Measurements from ENCODE around the gene RBM42. TPM values are rescaled to one million over a fixed set of nuclear protein-coding genes. Genes with fewer than 3 reads are reported as not detected.
"Not testable (repeated sequence)": the region's sequence is repeated elsewhere in the genome, so short reads cannot be mapped to it uniquely, and the experiment has no call there.

The RBM42 gene
- total RNA-seq, 1 experiment from 2014 or later, result 87.7 TPM

DNA sequence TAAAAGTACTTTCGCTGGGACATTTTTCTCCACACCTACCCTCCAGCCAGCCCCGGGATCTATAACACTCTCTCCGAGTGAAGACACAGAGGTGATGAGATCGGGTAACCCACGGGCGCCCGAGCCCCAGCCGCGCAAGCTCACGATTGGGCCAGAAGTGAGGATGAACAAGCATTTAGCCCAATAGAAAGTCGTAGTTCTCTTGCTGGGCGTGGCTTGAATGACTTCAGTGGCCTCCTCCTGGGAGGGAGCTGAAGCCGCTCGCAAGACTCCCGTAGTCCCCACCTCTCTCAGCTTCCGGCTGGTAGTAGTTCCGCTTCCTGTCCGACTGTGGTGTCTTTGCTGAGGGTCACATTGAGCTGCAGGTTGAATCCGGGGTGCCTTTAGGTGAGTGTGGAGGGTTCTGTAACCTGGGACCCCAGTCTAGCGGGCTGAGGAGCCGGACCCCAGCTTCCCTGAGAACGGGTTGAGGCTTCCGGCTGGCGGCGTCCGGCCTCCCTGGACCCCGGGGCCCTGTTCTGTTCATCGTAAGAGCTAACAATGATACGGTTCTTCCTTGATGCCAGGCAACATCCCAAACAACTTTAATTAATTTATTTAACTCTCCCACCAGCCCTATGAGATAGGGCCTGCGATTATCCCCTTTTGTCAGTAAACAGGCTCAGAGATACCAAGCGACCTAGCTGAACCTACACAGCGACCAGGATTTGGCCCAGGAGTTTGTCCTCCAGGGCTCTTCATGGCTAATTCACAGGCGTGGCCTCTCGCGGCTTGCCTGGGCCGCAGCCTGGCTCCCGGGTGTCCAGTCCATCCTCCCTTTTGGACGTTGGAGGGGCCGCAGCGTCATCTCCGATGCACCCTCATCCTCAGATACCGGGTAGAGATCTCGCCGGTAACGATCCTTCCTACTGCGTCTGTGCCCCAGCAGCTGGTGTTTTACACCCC, 19.5 kb downstream of the RBM42 start, which contains the start of gene COX6B1:
TSS of gene COX6B1 (plus strand) at position 307 of the 945 bp plus-strand sequence. CDS start 2,921 bp downstream, outside the sequence.
- Mint-ChIP-seq H3K36me3 (ENCODE audit: insufficient read depth, unreplicated experiment) (peaks cover 26% of the 10 kb centered on the region), H3K27me3 (ENCODE audit: insufficient read depth, unreplicated experiment) (no peaks in the 10 kb centered on the region), H3K4me3 (ENCODE audit: unreplicated experiment) (peak within 1 kb of the TSS; percentile 99), H3K27ac (ENCODE audit: low read depth, unreplicated experiment) (peak within 1 kb of the TSS; percentile 98), H3K9me3 (ENCODE audit: unreplicated experiment) (no peaks in the 10 kb centered on the region), H3K4me1 (ENCODE audit: insufficient read depth, unreplicated experiment) (peaks cover 13% of the 10 kb centered on the region)
- TSS peak; percentile 79 for BruUV-seq (replicated peaks)
- intact Hi-C loops (cut with micrococcal nuclease), result no loop called here
- ChIA-PET POLR2A (interaction anchor here (0.6 to 2.1 kb wide), 23 partner anchors 9 to 1012 kb away, joined by 3 to 12 read pairs (median 4); partner anchors contain the start of genes HAUS5, KMT2B, LIN37 and PSENEN), CTCF (interaction anchor here (0.7 to 1.5 kb wide), 5 partner anchors 12 to 120 kb away, joined by 3 to 8 read pairs (median 3); no protein-coding TSS in a partner anchor)
- peak; percentile 99 for DNase-seq (ENCODE audit: unreplicated experiment)
- TF ChIP-seq, protein P1, sequence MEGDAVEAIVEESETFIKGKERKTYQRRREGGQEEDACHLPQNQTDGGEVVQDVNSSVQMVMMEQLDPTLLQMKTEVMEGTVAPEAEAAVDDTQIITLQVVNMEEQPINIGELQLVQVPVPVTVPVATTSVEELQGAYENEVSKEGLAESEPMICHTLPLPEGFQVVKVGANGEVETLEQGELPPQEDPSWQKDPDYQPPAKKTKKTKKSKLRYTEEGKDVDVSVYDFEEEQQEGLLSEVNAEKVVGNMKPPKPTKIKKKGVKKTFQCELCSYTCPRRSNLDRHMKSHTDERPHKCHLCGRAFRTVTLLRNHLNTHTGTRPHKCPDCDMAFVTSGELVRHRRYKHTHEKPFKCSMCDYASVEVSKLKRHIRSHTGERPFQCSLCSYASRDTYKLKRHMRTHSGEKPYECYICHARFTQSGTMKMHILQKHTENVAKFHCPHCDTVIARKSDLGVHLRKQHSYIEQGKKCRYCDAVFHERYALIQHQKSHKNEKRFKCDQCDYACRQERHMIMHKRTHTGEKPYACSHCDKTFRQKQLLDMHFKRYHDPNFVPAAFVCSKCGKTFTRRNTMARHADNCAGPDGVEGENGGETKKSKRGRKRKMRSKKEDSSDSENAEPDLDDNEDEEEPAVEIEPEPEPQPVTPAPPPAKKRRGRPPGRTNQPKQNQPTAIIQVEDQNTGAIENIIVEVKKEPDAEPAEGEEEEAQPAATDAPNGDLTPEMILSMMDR (IDR thresholded peaks at IDR 0.05; ENCODE audit: unreplicated experiment), result no peak

DNA sequence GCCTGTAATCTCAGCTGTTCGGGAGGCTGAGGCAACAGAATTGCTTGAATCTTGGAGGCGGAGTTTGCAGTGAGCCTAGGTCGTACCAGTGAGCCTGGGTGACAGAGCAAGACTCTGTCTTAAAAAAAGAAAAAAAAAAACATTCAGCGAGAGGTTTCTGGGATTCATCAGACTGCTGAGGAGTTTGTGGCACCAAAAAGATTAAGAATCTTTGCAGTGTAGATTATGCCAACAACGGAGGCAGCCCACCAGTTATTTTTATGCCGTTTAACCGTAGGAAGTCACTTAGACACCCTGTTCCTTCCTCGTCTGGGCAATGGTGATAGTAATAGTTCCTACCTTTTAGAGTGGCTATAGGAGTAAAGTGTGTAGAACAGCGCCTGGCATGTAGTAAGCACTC, 21.7 kb downstream of the RBM42 start:
- Mint-ChIP-seq H3K4me3 (ENCODE audit: unreplicated experiment) (no peak overlapping the region), H3K27me3 (ENCODE audit: insufficient read depth, unreplicated experiment) (no peaks in the 10 kb centered on the region)

DNA sequence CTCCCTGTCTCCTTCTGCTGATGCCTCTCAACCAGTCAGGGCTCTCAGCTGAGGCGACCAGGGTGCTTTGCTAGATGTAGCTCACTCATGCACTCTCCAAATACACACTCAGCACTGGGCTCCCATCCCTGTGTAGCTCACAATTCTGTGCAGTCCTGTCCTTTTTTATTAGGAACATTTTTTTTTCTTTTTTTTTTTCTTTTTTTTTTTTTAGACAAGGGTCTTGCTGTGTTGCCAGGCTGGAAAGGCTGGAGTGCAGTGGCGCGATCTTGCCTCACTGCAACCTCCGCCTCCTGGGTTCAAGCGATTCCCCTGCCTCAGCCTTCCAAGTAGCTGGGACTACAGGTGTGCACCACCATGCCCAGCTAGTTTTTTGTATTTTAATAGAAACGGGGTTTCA, 26.0 kb downstream of the RBM42 start:
- CTCF ChIA-PET, result interaction anchor here (0.6 to 0.7 kb wide), 2 partner anchors 12 to 76 kb away, joined by 3 read pairs; no protein-coding TSS in a partner anchor

More for the DNA sequence above, 21.7 kb downstream of the RBM42 start:
- intact Hi-C loops (cut with micrococcal nuclease), result no loop called here
- Mint-ChIP-seq H3K36me3 (ENCODE audit: insufficient read depth, unreplicated experiment) (peaks cover 49% of the 10 kb centered on the region), H3K9me3 (ENCODE audit: unreplicated experiment) (no peaks in the 10 kb centered on the region), H3K27ac (ENCODE audit: low read depth, unreplicated experiment) (no peak overlapping the region), H3K4me1 (ENCODE audit: insufficient read depth, unreplicated experiment) (no peaks in the 10 kb centered on the region)
- ChIA-PET POLR2A (interaction anchor here (1.0 kb wide), 1 partner anchor 90 kb away, joined by 4 read pairs; no protein-coding TSS in a partner anchor), CTCF (interaction anchor here (0.6 to 1.2 kb wide), 2 partner anchors 65 to 101 kb away, joined by 3 read pairs; no protein-coding TSS in a partner anchor)
- TF ChIP-seq, protein P1 (IDR thresholded peaks at IDR 0.05; ENCODE audit: unreplicated experiment), result no peak
- no peak for DNase-seq (ENCODE audit: unreplicated experiment)
- BruUV-seq (replicated peaks), result no TSS peak

DNA sequence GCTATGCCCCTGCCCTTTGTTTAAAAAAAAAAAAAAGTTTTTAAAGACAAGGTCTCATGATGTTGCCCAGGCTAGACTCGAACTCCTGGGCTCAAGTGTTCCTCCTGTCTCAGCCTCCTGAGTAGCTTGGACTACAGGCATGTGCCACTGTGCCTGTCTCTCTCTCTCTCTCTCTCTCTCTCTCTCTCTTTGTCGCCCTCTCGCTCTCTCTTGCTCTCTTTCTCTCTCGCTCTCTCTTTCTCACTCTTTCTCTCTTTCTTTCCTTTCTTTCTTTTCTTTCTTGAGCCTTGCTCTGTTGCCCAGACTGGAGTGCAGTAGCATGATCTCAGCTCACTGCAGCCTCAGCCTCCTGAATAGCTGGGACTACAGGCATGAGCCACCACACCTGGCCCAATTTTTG, 26.8 kb downstream of the RBM42 start:
- peaks cover 97% of the 10 kb centered on the region for H3K36me3 Mint-ChIP-seq (ENCODE audit: insufficient read depth, unreplicated experiment)
- no peaks in the 10 kb centered on the region for H3K9me3 Mint-ChIP-seq (ENCODE audit: unreplicated experiment)
- ChIA-PET CTCF (interaction anchor here (0.5 kb wide), 1 partner anchor 54 kb away, joined by 3 read pairs; no protein-coding TSS in a partner anchor), POLR2A (interaction anchor here (1.0 kb wide), 1 partner anchor 147 kb away, joined by 5 read pairs; no protein-coding TSS in a partner anchor)
- H3K27ac Mint-ChIP-seq (ENCODE audit: low read depth, unreplicated experiment), result no peak overlapping the region
- BruUV-seq (replicated peaks), result no TSS peak
- TF ChIP-seq, protein P1 (IDR thresholded peaks at IDR 0.05; ENCODE audit: unreplicated experiment), result no peak
- no peaks in the 10 kb centered on the region for H3K4me1 Mint-ChIP-seq (ENCODE audit: insufficient read depth, unreplicated experiment)
- no peak for DNase-seq (ENCODE audit: unreplicated experiment)
- H3K4me3 Mint-ChIP-seq (ENCODE audit: unreplicated experiment), result no peak overlapping the region
- no peaks in the 10 kb centered on the region for H3K27me3 Mint-ChIP-seq (ENCODE audit: insufficient read depth, unreplicated experiment)
- intact Hi-C loops (cut with micrococcal nuclease), result no loop called here

More for the DNA sequence above, 26.0 kb downstream of the RBM42 start:
- H3K27me3 Mint-ChIP-seq (ENCODE audit: insufficient read depth, unreplicated experiment); H3K9me3 Mint-ChIP-seq (ENCODE audit: unreplicated experiment); intact Hi-C loops (cut with micrococcal nuclease); DNase-seq (ENCODE audit: unreplicated experiment); H3K27ac Mint-ChIP-seq (ENCODE audit: low read depth, unreplicated experiment); H3K4me1 Mint-ChIP-seq (ENCODE audit: insufficient read depth, unreplicated experiment); H3K4me3 Mint-ChIP-seq (ENCODE audit: unreplicated experiment); POLR2A ChIA-PET; BruUV-seq (replicated peaks): not testable (repeated sequence)
- peaks cover 89% of the 10 kb centered on the region for H3K36me3 Mint-ChIP-seq (ENCODE audit: insufficient read depth, unreplicated experiment)

All from MCF 10A (cell line).